NCI-H1436 treated with DMSO at 0.1 percent for 48 hours (cell line): Measurements from ENCODE around the gene RANGRF.
A peak's percentile ranks its signal among the peaks of the same experiment; 100 is the strongest.
"Not testable (repeated sequence)": the region's sequence is repeated elsewhere in the genome, so short reads cannot be mapped to it uniquely, and the experiment has no call there.

Source experiments
- DNase-seq: peaks from one replicate; lab custom pipeline; 2025; lab: John Stamatoyannopoulos, UW

Gene RANGRF

GRCh38 chr17:8288336-8289102, at the start of gene RANGRF:
Gene RANGRF, plus strand, starts transcription at chr17:8288670. Its CDS starts 119 bp downstream, at chr17:8288789.
- DNase-seq, result peak; percentile 57

DNA sequence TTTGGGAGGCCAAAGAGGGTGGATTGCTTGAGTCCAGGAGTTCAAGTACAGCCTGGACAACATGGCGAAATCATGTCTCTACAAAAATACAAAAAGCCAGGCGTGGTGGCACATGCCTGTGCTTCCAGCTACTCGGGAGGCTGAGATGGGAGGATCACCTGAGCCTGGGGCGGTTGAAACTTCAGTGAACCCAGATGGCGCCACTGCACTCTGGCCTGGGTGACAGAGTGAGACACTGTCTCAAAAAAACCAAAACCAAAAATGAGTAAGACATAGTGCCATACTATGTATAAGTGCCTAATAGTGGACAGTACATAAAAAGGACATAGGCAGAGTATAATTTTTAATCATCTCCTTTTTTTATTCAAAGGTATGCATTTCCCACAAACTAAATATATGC, 44.6 kb upstream of the RANGRF start:
- DNase-seq, result no peak

- DNase-seq, result no peak
Measured at GRCh38 chr17:8244768-8245167, 43.7 kb upstream of the RANGRF start.

DNA sequence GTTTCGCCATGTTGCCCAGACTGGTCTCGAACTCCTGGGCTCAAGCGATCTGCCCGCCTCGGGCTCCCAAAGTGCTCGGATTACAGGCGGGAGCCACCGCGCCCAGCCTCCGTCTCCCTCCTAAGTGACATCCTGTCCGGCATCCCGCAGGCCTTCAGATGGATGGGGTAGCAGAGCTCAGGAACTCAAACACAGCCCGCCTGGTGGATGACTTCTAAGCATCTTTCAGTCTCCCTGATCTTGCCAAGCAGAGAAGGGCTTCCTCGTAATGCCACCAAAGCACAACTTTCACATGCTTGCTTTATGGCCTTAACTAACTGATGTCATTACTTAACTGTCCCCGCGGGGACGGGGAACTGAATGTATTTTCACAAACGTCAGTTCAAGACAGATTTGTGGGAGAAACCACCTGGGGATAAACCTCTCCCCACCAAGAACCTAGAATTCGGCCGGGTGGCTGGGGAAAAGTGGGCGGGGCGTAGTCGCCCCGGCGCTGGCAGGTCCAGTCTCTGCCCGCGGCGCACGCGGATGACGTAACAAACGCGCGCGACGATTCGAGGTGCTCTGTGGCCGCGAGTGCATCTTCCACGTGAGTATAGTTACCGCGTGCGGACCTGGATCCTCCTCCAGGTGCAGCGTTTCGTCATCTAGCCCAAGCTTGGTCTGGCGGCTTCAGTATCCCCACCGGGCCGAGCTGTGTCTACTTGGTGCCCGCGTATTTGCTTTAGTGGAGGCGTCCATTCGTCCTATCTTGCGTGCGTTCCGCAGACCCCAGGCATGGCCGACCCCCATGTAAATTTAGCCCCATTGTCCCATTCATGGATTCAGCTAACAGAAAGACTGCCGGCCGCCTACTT, 39.5 kb upstream of the RANGRF start, which contains the start of gene PFAS:
Gene PFAS, plus strand, starts transcription at position 539 of the 857 bp plus-strand sequence. CDS start 4,649 bp downstream, outside the sequence.
- DNase-seq, result peak; percentile 59

GRCh38 chr17:8249621-8250500, 38.6 kb upstream of the RANGRF start:
- no peak for DNase-seq

- not testable (repeated sequence) for DNase-seq
Measured at GRCh38 chr17:8251411-8251810, 37.1 kb upstream of the RANGRF start.

DNA sequence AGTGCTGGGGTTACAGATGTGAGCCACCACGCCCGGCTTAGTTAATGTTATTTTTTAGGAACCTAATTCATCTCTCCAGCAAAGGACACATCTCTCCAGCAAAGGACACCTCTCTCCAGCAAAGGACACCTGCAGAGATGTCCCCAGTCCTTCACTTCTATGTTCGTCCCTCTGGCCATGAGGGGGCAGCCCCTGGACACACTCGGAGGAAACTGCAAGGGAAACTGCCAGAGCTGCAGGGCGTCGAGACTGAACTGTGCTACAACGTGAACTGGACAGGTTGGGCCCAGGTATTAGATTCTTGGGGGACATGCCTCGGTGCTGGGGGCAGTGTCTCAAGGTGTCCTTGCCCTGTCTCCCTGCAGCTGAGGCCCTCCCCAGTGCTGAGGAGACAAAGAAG, 34.7 kb upstream of the RANGRF start:
- no peak for DNase-seq

DNA sequence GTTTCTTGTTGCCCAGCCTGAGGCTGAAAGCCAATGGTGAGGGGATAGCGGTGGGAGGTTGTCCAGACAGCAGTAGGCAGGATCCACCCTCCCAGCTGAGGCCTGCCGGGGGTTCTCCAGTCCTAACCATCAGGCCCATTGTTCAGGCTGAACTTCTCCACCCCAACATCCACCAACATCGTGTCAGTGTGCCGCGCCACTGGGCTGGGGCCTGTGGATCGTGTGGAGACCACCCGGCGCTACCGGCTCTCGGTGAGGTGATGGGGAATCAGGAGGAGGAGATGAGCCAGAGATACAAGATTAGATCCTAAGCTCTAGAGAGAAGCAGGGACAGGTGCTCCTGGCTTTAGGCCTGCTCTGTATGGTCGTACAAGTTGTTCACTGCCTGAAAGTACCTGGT, 33.6 kb upstream of the RANGRF start:
- DNase-seq, result no peak

- DNase-seq, result no peak
Measured at GRCh38 chr17:8255499-8255898, 33.0 kb upstream of the RANGRF start.

- no peak for DNase-seq
Measured at GRCh38 chr17:8256291-8256690, 32.2 kb upstream of the RANGRF start.

DNA sequence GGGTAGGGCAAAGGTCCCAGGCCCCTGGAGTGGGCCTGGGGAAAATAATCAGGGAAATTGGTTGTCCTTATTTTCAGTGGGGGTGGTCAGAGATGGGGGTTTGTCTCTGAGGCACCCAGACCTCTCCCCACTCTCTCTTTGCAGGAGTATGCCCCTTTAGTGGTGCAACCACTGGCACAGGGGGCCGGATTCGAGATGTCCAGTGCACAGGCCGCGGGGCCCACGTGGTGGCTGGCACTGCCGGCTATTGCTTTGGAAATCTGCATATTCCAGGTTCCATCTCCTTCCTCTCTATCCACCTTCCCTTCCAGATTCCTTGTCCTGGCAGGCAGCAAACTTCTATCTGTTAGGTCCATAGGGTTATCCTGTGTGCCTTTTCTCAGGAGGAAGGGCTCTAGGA, 31.8 kb upstream of the RANGRF start:
- DNase-seq, result no peak

GRCh38 chr17:8257801-8258200, 30.7 kb upstream of the RANGRF start:
- DNase-seq, result no peak

DNA sequence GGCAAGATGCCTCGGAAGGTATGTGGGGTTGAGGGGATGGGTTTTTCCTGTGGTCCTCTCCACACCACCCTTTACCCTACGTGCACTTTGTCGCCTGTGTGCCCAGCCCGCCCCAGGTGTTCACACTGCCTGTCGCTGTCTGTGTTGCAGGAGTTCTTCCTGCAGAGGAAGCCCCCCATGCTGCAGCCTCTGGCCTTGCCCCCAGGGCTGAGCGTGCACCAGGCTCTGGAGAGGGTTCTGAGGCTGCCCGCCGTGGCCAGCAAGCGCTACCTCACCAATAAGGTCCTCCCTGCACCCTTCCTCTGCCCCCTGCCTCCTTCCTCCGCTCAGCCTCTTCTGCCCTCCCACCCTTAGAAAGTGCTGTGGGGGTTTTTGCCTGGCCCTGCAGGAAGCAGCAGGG, 24.1 kb upstream of the RANGRF start:
- no peak for DNase-seq

DNA sequence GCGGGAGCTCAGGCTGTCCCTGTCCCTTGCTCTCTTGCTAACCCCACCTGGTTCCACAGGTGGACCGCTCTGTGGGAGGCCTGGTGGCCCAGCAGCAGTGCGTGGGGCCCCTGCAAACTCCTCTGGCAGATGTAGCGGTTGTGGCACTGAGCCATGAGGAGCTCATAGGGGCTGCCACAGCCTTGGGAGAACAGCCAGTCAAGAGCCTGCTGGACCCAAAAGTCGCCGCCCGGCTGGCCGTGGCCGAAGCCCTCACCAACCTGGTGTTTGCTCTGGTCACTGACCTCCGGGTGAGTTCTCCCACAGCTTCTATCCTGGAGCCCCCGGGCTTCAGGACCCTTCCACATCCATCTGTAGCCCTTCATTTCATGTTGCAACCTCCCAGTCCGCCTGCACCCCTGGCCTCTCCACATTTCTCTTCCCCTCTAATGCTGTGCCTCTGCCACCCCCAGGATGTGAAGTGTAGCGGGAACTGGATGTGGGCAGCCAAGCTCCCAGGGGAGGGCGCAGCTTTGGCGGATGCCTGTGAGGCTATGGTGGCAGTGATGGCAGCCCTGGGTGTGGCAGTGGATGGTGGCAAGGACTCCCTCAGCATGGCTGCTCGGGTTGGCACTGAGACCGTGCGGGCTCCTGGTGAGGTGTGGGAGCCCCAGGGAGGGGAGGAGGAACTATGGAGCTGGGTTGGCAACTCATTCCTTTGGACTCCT, 23.5 kb upstream of the RANGRF start:
- DNase-seq, result no peak

- DNase-seq, result no peak
Measured at GRCh38 chr17:8266648-8267479, 21.6 kb upstream of the RANGRF start.

DNA sequence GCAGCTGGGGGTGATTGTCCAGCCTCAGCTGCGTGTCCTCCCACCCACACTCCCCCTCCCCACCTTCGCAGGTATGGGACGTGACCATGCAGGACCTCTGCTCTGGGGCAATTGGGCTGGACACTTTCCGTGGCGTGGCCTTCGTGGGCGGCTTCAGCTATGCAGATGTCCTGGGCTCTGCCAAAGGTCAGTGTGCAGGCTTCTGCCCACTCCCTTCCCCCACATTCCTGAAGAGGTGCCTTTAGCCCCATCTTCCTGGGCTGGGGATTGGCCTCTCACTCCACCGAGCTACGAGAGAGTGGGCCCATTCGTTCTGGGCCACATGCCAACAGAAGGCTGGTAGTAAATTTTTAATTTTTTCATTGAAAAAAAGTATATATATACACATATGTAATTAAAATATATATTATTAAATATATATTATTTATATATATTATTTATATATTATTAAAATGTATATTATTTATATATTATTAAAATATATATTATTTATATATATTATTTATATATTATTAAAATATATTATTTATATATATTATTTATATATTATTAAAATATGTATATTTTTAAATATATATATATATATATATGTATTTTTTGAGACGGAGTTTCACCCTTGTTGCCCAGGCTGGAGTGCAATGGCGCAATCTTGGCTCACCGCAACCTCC, 20.9 kb upstream of the RANGRF start:
- no peak for DNase-seq

DNA sequence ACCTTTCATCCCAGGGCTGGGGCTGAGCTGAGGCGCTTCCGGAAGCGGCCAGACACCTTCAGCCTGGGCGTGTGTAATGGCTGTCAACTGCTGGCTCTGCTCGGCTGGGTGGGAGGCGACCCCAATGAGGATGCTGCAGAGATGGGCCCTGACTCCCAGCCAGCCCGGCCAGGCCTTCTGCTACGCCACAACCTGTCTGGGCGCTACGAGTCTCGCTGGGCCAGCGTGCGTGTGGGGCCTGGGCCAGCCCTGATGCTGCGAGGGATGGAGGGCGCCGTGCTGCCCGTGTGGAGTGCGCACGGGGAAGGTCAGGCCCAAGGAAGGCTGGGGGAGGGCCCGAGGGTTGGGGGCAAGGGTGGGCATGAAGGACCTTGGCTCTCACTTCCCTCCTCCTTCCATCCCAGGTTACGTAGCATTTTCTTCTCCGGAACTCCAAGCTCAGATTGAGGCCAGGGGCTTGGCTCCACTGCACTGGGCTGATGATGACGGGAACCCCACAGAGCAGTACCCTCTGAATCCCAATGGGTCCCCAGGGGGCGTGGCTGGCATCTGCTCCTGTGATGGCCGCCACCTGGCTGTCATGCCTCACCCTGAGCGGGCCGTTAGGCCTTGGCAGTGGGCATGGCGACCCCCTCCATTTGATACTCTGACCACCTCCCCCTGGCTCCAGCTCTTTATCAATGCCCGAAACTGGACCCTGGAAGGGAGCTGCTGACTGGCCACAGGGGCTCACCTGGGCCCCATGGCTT, 19.7 kb upstream of the RANGRF start:
- DNase-seq, result no peak

GRCh38 chr17:8272421-8272820, 16.0 kb upstream of the RANGRF start:
- no peak for DNase-seq

GRCh38 chr17:8273884-8274444, 14.5 kb upstream of the RANGRF start:
- DNase-seq, result no peak
